ENCODE data around the gene DNAJC30. TPM values are rescaled to one million over a fixed set of nuclear protein-coding genes. Genes with fewer than 3 reads are reported as not detected.
A peak's percentile ranks its signal among the peaks of the same experiment; 100 is the strongest.

Gene DNAJC30
- polyA plus RNA-seq, 1 of the 3 experiments (the other 2 are of a cell fraction) = 11.0 TPM

GRCh38 chr7:73647725-73648592 is 35.3 kb downstream of the DNAJC30 start:
- H3K9me2 ChIP-seq = no peaks in the 10 kb centered on the region
- CTCF ChIA-PET = interaction anchor here (1.1 to 6.4 kb wide), 4 partner anchors 18 to 77 kb away, joined by 5 to 55 read pairs (median 14); partner anchors contain the start of gene VPS37D
- peaks cover 0 to 2% of the 10 kb centered on the region in 2 experiments; a peak in 1 of 4 replicates for H3K4me1 ChIP-seq (ENCODE audit: control insufficient read depth in 1 of 2, insufficient read depth in 2 of 2, low read depth in 1 of 2, low read length in 1 of 2)
- H2AFZ ChIP-seq (ENCODE audit: low read depth) = peak overlapping the region; percentile 69; the same call in 1 of the 2 replicates
- POLR2A ChIA-PET = no interaction called here
- H3K9ac ChIP-seq = 0 out of 2 replicates have a peak overlapping the region, but pooled peaks have one; percentile 5
- H3K4me2 ChIP-seq = peak overlapping the region; percentile 91
- TF ChIP-seq RAD21 (IDR thresholded peaks at IDR 0.05; ENCODE audit: low read length) (peak; percentile 15; the same call in 1 of the 2 replicates), MXI1 (IDR thresholded peaks at IDR 0.05; ENCODE audit: low read depth, low read length) (peak; percentile 64; the same call in 1 of the 2 replicates), JUND (IDR thresholded peaks at IDR 0.05) (no peak), YY1 (IDR thresholded peaks at IDR 0.05; ENCODE audit: low read depth) (no peak), GABPA (IDR thresholded peaks at IDR 0.05; ENCODE audit: low read depth) (no peak), CTCF (IDR thresholded peaks at IDR 0.05) (peak; percentile 25), SMC3 (IDR thresholded peaks at IDR 0.05; ENCODE audit: low read depth, low read length) (peak; percentile 30; the same call in 1 of the 2 replicates), USF2 (IDR thresholded peaks at IDR 0.05; ENCODE audit: borderline replicate concordance, low read depth, low read length) (no peak)
- DNase-seq = peak; percentile 87
- no peaks in the 10 kb centered on the region for H3K36me3 ChIP-seq (replicated peaks in 1 of 2; ENCODE audit: control insufficient read depth in 1 of 2, insufficient read depth in 2 of 2, low read length in 1 of 2)
- peak overlapping the region; percentile 40 to 41 for H3K4me3 ChIP-seq (ENCODE audit: low read depth in 2 of 2, low read length in 1 of 2)
- WGBS (ENCODE audit: low lambda C conversion rate) = 3% methylated on average over 20 of the region's 62 CpGs
- no peaks in the 10 kb centered on the region for H3K79me2 ChIP-seq (ENCODE audit: insufficient read depth)
- H4K20me1 ChIP-seq (ENCODE audit: insufficient read depth) = no peaks in the 10 kb centered on the region
- H3K27ac ChIP-seq (ENCODE audit: low read depth in 2 of 2, low read length in 1 of 2) = no peak overlapping the region
- peaks cover 9% of the 10 kb centered on the region for H3F3A ChIP-seq (replicated peaks; ENCODE audit: insufficient read depth)
- no peaks in the 10 kb centered on the region for H3K9me3 ChIP-seq
- H3K27me3 ChIP-seq (ENCODE audit: insufficient read depth) = peaks cover 93% of the 10 kb centered on the region

GRCh38 chr7:73646785-73647724 is 36.2 kb downstream of the DNAJC30 start:
- Histone ChIP-seq H3K4me2 (peak overlapping the region; percentile 91; the same call in 1 of the 2 replicates), H3K27me3 (ENCODE audit: insufficient read depth) (peaks cover 89% of the 10 kb centered on the region), H2AFZ (ENCODE audit: low read depth) (no peak overlapping the region), H3K79me2 (ENCODE audit: insufficient read depth) (no peaks in the 10 kb centered on the region), H3K4me3 (ENCODE audit: low read depth in 2 of 2, low read length in 1 of 2) (peak overlapping the region; percentile 40 to 41; a peak in 2 of 4 replicates), H3K9ac (no peak overlapping the region), H3K4me1 (ENCODE audit: control insufficient read depth in 1 of 2, insufficient read depth in 2 of 2, low read depth in 1 of 2, low read length in 1 of 2) (peaks cover 0 to 2% of the 10 kb centered on the region in 2 experiments; a peak in 1 of 4 replicates), H3K27ac (ENCODE audit: low read depth in 2 of 2, low read length in 1 of 2) (no peak overlapping the region), H3K36me3 (replicated peaks in 1 of 2; ENCODE audit: control insufficient read depth in 1 of 2, insufficient read depth in 2 of 2, low read length in 1 of 2) (no peaks in the 10 kb centered on the region), H4K20me1 (ENCODE audit: insufficient read depth) (no peaks in the 10 kb centered on the region), H3F3A (replicated peaks; ENCODE audit: insufficient read depth) (peaks cover 4% of the 10 kb centered on the region), H3K9me2 (no peaks in the 10 kb centered on the region), H3K9me3 (no peaks in the 10 kb centered on the region)
- ChIA-PET POLR2A (no interaction called here), CTCF (interaction anchor here (0.8 to 6.4 kb wide), 6 partner anchors 17 to 219 kb away, joined by 4 to 55 read pairs (median 8); partner anchors contain the start of gene VPS37D)
- 53% methylated on average over 10 of the region's 16 CpGs for WGBS (ENCODE audit: low lambda C conversion rate)
- no peak for DNase-seq
- TF ChIP-seq FOSL2 (IDR thresholded peaks at IDR 0.05; ENCODE audit: borderline replicate concordance, low read depth) (no peak), FOXM1 (IDR thresholded peaks at IDR 0.05; ENCODE audit: low read depth) (no peak), ZBTB33 (IDR thresholded peaks at IDR 0.05; ENCODE audit: borderline replicate concordance, low read depth) (no peak), PBX3 (IDR thresholded peaks at IDR 0.05) (no peak), GATA2 (CRISPR knock-in tag; IDR thresholded peaks at IDR 0.05) (no peak), NRF1 (IDR thresholded peaks at IDR 0.05; ENCODE audit: low read depth, low read length) (no peak), MXI1 (IDR thresholded peaks at IDR 0.05; ENCODE audit: low read depth, low read length) (no peak), GABPA (IDR thresholded peaks at IDR 0.05; ENCODE audit: low read depth) (no peak), EZH2phosphoT487 (IDR thresholded peaks at IDR 0.05; ENCODE audit: borderline replicate concordance, low read depth) (no peak), RFX5 (IDR thresholded peaks at IDR 0.05; ENCODE audit: low read length) (no peak), NFIC (IDR thresholded peaks at IDR 0.05; ENCODE audit: borderline replicate concordance) (no peak)

Data from SK-N-SH (cell line).